ENCODE data around the gene OOSP3.

OOSP3 gene

GRCh38 chr11:59923813-59924212, 45.2 kb downstream of the OOSP3 start:
- TF ChIP-seq EP300 (IDR thresholded peaks at IDR 0.05; ENCODE audit: borderline replicate concordance) (no peak), ZBTB7A (IDR thresholded peaks at IDR 0.05; ENCODE audit: low read depth) (no peak), EGR1 (IDR thresholded peaks at IDR 0.05) (no peak), YY1 (IDR thresholded peaks at IDR 0.05; ENCODE audit: low read depth) (no peak), USF1 (IDR thresholded peaks at IDR 0.05) (no peak), REST (IDR thresholded peaks at IDR 0.05; ENCODE audit: low read depth) (no peak), MAX (IDR thresholded peaks at IDR 0.05) (no peak), FOXM1 (IDR thresholded peaks at IDR 0.05; ENCODE audit: borderline replicate concordance, low read depth) (no peak), CREB1 (IDR thresholded peaks at IDR 0.05; ENCODE audit: low read depth) (no peak), NFIC (IDR thresholded peaks at IDR 0.05) (no peak), TAF1 (IDR thresholded peaks at IDR 0.05; ENCODE audit: low read depth) (no peak)

- TF ChIP-seq FOXM1 (IDR thresholded peaks at IDR 0.05; ENCODE audit: borderline replicate concordance, low read depth), result no peak
- no peak for TF ChIP-seq TCF12 (IDR thresholded peaks at IDR 0.05; ENCODE audit: low read depth)
- TF ChIP-seq ZBTB7A (IDR thresholded peaks at IDR 0.05; ENCODE audit: low read depth), result no peak
- no peak for TF ChIP-seq USF1 (IDR thresholded peaks at IDR 0.05)
- no peak for TF ChIP-seq TAF1 (IDR thresholded peaks at IDR 0.05; ENCODE audit: low read depth)
- TF ChIP-seq RAD21 (IDR thresholded peaks at IDR 0.05; ENCODE audit: low read depth), result no peak
- no peak for TF ChIP-seq MAX (IDR thresholded peaks at IDR 0.05)
- no peak for TF ChIP-seq TEAD4 (IDR thresholded peaks at IDR 0.05)
- no peak for TF ChIP-seq EP300 (IDR thresholded peaks at IDR 0.05; ENCODE audit: borderline replicate concordance)
- no peak for TF ChIP-seq CREB1 (IDR thresholded peaks at IDR 0.05; ENCODE audit: low read depth)
- TF ChIP-seq EGR1 (IDR thresholded peaks at IDR 0.05), result no peak
- no peak for TF ChIP-seq REST (IDR thresholded peaks at IDR 0.05; ENCODE audit: low read depth)
- TF ChIP-seq NFIC (IDR thresholded peaks at IDR 0.05), result no peak
- no peak for TF ChIP-seq CEBPB (IDR thresholded peaks at IDR 0.05)
- TF ChIP-seq YY1 (IDR thresholded peaks at IDR 0.05; ENCODE audit: low read depth), result no peak
These were observed 53.1 kb downstream of the OOSP3 start for GRCh38 chr11:59931688-59932087.

GRCh38 chr11:59938132-59938531, 59.5 kb downstream of the OOSP3 start, which contains the start of gene OOSP1:
TSS of gene OOSP1 (plus strand) at chr11:59938432. CDS start at chr11:59938455, 23 bp downstream.
- TF ChIP-seq TEAD4 (IDR thresholded peaks at IDR 0.05), result no peak
- no peak for TF ChIP-seq MAX (IDR thresholded peaks at IDR 0.05)

- no peak for TF ChIP-seq ZBTB7A (IDR thresholded peaks at IDR 0.05; ENCODE audit: low read depth)
- no peak for TF ChIP-seq TAF1 (IDR thresholded peaks at IDR 0.05; ENCODE audit: low read depth)
- TF ChIP-seq RAD21 (IDR thresholded peaks at IDR 0.05; ENCODE audit: low read depth), result no peak
These were observed 60.1 kb downstream of the OOSP3 start for GRCh38 chr11:59938718-59939117.

GRCh38 chr11:59939482-59939881, 60.9 kb downstream of the OOSP3 start:
- no peak for TF ChIP-seq EP300 (IDR thresholded peaks at IDR 0.05; ENCODE audit: borderline replicate concordance)
- TF ChIP-seq MAX (IDR thresholded peaks at IDR 0.05), result no peak

- TF ChIP-seq MAX (IDR thresholded peaks at IDR 0.05), result no peak
- TF ChIP-seq YY1 (IDR thresholded peaks at IDR 0.05; ENCODE audit: low read depth), result no peak
- TF ChIP-seq ZBTB7A (IDR thresholded peaks at IDR 0.05; ENCODE audit: low read depth), result no peak
These were observed 62.5 kb downstream of the OOSP3 start for GRCh38 chr11:59941091-59941490.
